ENCODE data around the gene OR1N2. TPM values are rescaled to one million over a fixed set of nuclear protein-coding genes. Genes with fewer than 3 reads are reported as not detected.
"Not testable (repeated sequence)": the region's sequence is repeated elsewhere in the genome, so short reads cannot be mapped to it uniquely, and the experiment has no call there.

Gene OR1N2
- total RNA-seq, 1 donor from 2014 or later: not detected

DNA sequence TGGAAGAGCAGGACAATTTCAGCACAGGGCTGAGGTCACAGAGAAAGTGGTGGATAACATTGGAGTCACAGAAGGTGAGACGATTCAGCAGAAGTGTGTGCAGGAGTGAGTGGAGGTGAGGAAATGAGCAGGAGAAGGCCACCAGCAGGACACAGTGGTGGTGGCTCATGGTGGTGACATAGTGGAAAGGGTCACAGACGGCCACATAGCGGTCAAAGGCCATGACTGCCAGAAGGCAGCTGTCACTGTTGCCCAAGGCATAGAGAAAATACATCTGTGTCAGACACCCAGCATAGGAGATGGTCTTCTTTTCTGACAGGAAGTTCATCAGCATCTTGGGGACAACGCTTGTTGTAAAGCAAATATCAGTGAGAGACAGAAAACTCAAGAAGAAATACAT is 15.0 kb downstream of the OR1N2 start:
- no peaks in the 10 kb centered on the region for H3K36me3 ChIP-seq
- intact Hi-C loops (cut with DNase I): no loop called here
- no peaks in the 10 kb centered on the region for H3K27me3 ChIP-seq

DNA sequence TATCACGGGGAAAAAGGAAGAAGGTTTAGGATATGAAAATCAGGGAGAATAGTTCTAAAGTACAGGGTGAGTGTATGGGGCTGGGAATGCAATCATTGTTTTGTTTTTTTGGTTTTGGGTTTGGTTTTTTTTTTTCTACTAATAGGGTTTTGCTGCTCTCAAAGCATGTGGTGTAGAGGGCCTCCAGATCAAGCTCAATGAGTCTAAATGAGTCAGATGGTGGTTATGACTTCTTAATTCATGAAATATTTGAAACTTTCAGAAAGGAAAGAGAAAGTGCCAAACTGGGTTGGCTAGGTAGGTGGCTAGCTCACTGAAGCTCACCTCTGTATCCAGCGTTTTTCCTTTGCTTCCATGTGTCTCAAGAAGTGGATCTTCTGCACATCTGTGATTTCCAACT is 19.5 kb downstream of the OR1N2 start:
- Histone ChIP-seq H3K36me3 (no peaks in the 10 kb centered on the region), H3K4me3 (no peak overlapping the region), H3K27ac (no peak overlapping the region), H3K27me3 (no peaks in the 10 kb centered on the region), H3K9me3 (no peaks in the 10 kb centered on the region), H3K4me1 (no peaks in the 10 kb centered on the region)
- intact Hi-C loops (cut with DNase I): no loop called here
- TF ChIP-seq, protein P1, sequence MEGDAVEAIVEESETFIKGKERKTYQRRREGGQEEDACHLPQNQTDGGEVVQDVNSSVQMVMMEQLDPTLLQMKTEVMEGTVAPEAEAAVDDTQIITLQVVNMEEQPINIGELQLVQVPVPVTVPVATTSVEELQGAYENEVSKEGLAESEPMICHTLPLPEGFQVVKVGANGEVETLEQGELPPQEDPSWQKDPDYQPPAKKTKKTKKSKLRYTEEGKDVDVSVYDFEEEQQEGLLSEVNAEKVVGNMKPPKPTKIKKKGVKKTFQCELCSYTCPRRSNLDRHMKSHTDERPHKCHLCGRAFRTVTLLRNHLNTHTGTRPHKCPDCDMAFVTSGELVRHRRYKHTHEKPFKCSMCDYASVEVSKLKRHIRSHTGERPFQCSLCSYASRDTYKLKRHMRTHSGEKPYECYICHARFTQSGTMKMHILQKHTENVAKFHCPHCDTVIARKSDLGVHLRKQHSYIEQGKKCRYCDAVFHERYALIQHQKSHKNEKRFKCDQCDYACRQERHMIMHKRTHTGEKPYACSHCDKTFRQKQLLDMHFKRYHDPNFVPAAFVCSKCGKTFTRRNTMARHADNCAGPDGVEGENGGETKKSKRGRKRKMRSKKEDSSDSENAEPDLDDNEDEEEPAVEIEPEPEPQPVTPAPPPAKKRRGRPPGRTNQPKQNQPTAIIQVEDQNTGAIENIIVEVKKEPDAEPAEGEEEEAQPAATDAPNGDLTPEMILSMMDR (IDR thresholded peaks at IDR 0.05): no peak
- no peak for TF ChIP-seq POLR2A (IDR thresholded peaks at IDR 0.05)
- no peak for TF ChIP-seq POLR2AphosphoS5 (IDR thresholded peaks at IDR 0.05; ENCODE audit: insufficient read depth in 1 of 2, low read depth in 1 of 2)
- DNase-seq (ENCODE audit: extremely low spot score in 2 of 2): no peak

More for the DNA sequence above, 15.0 kb downstream of the OR1N2 start:
- DNase-seq (ENCODE audit: extremely low spot score in 2 of 2): no peak
- Histone ChIP-seq H3K9me3 (no peaks in the 10 kb centered on the region), H3K4me3 (no peak overlapping the region), H3K27ac (no peak overlapping the region), H3K4me1 (no peaks in the 10 kb centered on the region)
- TF ChIP-seq POLR2AphosphoS5 (IDR thresholded peaks at IDR 0.05; ENCODE audit: insufficient read depth in 1 of 2, low read depth in 1 of 2): no peak

DNA sequence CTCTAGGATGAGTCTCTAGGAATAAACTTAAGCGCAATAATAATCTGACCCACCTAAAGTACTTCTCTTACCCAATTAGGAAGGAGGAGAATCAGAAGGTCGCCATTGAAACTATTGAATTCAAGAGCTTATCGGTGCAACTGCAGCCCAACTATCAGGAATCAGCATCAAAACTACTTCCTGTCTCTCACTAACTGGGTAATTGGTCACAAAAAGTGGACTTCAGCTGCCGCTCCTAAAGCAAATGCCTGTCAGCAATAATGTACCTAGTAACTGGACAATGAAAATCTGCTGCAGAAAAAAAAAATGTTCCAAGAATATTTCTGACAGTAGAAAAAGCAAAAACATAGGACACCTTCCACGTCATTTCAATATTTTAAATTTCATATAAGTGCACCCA is 27.0 kb downstream of the OR1N2 start:
- Histone ChIP-seq H3K36me3 (no peaks in the 10 kb centered on the region), H3K4me1 (no peaks in the 10 kb centered on the region), H3K9me3 (no peaks in the 10 kb centered on the region), H3K4me3 (no peak overlapping the region), H3K27ac (no peak overlapping the region), H3K27me3 (no peaks in the 10 kb centered on the region)
- intact Hi-C loops (cut with DNase I): no loop called here
- TF ChIP-seq POLR2AphosphoS5 (IDR thresholded peaks at IDR 0.05; ENCODE audit: insufficient read depth in 1 of 2, low read depth in 1 of 2): no peak
- DNase-seq (ENCODE audit: extremely low spot score in 2 of 2): no peak

DNA sequence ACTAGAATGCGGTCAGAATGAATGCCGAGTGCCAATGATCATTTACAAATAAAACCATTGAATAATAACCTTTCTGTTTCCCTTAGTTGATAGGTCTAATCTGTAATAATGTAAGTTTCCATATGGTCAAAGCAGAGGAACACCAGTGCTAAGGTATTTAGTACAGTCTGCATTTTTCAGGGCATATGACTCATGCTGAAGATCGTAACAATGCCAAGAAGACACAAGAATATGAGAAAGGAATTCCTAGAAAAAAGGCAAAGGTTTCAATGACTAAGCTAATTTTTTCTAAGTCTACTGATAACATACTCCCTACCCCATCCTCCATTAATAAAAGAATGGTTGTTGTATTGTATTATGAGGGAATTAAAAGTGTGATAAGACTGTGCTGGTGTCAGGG is 27.4 kb downstream of the OR1N2 start:
- Histone ChIP-seq H3K36me3 (no peaks in the 10 kb centered on the region), H3K4me3 (no peak overlapping the region), H3K27ac (no peak overlapping the region), H3K4me1 (no peaks in the 10 kb centered on the region), H3K27me3 (no peaks in the 10 kb centered on the region), H3K9me3 (no peaks in the 10 kb centered on the region)
- no peak for DNase-seq (ENCODE audit: extremely low spot score in 2 of 2)
- TF ChIP-seq POLR2A (IDR thresholded peaks at IDR 0.05) (no peak), POLR2AphosphoS5 (IDR thresholded peaks at IDR 0.05; ENCODE audit: insufficient read depth in 1 of 2, low read depth in 1 of 2) (no peak)
- TF ChIP-seq, protein P1 (IDR thresholded peaks at IDR 0.05): no peak
- intact Hi-C loops (cut with DNase I): no loop called here

DNA sequence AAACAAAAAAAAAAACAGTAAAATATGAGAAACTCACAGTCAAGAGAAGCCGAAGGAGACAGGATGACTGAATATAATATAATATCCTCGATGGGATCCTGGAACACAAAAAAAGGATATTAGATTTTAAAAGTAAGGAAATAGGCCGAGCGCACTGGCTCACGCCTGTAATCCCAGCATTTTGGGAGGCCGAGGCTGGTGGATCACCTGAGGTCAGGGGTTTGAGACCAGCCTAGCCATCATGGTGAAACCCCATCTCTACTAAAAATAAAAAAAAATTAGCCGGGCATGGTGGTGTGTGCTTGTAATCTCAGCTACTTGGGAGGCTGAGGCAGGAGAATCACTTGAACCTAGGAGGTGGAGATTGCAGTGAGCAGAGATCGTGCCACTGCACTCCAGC is 30.4 kb downstream of the OR1N2 start, which contains the start of gene OR1L8:
Gene OR1L8, minus strand, starts transcription at position 101 of the 400 bp plus-strand sequence. CDS start 14,907 bp downstream, outside the sequence.
- DNase-seq (ENCODE audit: extremely low spot score in 2 of 2); H3K36me3 ChIP-seq; H3K27me3 ChIP-seq; intact Hi-C loops (cut with DNase I); H3K4me1 ChIP-seq; H3K9me3 ChIP-seq; H3K27ac ChIP-seq; H3K4me3 ChIP-seq: not testable (repeated sequence)

Other genes with a start within 250 kb of the OR1N2 start
- 12.0 TPM for gene PTGS1, start 182.1 kb upstream of the OR1N2 start, total RNA-seq
- not detected for gene OR1J1, start 75.2 kb upstream of the OR1N2 start, total RNA-seq
- gene OR1J2, start 42.3 kb upstream of the OR1N2 start, total RNA-seq: not detected
- gene OR1J4, start 34.0 kb upstream of the OR1N2 start, total RNA-seq: not detected
- gene OR1N1, start 25.8 kb upstream of the OR1N2 start, total RNA-seq: not detected
- 0.74 TPM for gene OR1L8, start 30.3 kb downstream of the OR1N2 start, total RNA-seq
- gene OR1Q1, start 61.6 kb downstream of the OR1N2 start, total RNA-seq: not detected
- not detected for gene OR1B1, start 104.5 kb downstream of the OR1N2 start, total RNA-seq
- not detected for gene OR1L1, start 108.6 kb downstream of the OR1N2 start, total RNA-seq
- not detected for gene OR1L3, start 122.0 kb downstream of the OR1N2 start, total RNA-seq
- gene OR1L4, start 170.9 kb downstream of the OR1N2 start, total RNA-seq: not detected
- not detected for gene OR1L6, start 189.2 kb downstream of the OR1N2 start, total RNA-seq
- gene OR5C1, start 235.8 kb downstream of the OR1N2 start, total RNA-seq: not detected
- not detected for gene OR1K1, start 247.0 kb downstream of the OR1N2 start, total RNA-seq